Measurements from ENCODE around the gene CDC25B.
"Not testable (repeated sequence)": the region's sequence is repeated elsewhere in the genome, so short reads cannot be mapped to it uniquely, and the experiment has no call there.

CDC25B gene

GRCh38 chr20:3825526-3825925 lies 29.4 kb downstream of the CDC25B start:
- DNase-seq (ENCODE audit: low read depth, low spot score) = no peak

GRCh38 chr20:3826420-3826819 lies 30.3 kb downstream of the CDC25B start:
- DNase-seq (ENCODE audit: low read depth, low spot score) = no peak

DNA sequence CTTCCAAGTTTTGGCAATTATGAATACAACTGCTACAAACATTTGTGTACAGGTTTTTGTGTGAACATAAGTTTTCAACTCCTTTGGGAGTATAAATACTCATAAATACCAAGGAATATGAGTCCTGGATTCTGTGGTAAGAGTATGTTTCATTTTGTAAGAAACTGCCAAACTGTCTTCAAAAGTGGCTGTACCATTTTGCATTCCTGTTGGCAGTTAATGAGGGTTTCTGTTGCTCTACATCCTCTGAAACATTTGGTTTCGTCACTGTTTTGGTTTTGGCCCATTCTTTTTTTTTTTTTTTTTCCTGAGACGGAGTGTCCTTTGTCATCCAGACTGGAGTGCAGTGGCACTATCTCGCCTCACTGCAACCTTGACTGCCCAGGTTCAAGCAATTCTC lies 32.7 kb downstream of the CDC25B start:
- no peak for DNase-seq (ENCODE audit: low read depth, low spot score)

DNA sequence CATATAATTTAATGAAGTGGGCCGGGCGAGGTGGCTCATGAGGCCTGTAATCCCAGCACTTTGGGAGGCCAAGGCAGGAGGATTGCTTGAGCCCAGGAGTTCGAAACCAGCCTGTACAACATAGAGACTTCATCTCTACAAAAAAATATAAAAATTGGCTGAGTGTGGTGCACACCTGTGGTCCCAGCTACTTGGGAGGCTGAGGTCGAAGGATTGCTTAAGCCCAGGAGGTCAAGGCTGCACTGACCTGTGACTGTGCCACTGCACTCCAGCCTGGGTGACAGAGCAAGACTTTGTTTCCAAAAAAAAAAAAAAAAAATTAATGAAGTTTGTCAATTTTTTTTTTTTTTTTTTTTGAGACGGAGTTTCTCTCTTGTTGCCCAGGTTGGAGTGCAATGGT lies 33.8 kb downstream of the CDC25B start:
- not testable (repeated sequence) for DNase-seq (ENCODE audit: low read depth, low spot score)

- no peak for DNase-seq (ENCODE audit: low read depth, low spot score)
Measured at GRCh38 chr20:3836132-3836531, 40.0 kb downstream of the CDC25B start.

GRCh38 chr20:3839328-3839727 lies 43.2 kb downstream of the CDC25B start:
- DNase-seq (ENCODE audit: low read depth, low spot score) = no peak

- DNase-seq (ENCODE audit: low read depth, low spot score) = not testable (repeated sequence)
Measured at GRCh38 chr20:3840201-3840600, 44.1 kb downstream of the CDC25B start.

DNA sequence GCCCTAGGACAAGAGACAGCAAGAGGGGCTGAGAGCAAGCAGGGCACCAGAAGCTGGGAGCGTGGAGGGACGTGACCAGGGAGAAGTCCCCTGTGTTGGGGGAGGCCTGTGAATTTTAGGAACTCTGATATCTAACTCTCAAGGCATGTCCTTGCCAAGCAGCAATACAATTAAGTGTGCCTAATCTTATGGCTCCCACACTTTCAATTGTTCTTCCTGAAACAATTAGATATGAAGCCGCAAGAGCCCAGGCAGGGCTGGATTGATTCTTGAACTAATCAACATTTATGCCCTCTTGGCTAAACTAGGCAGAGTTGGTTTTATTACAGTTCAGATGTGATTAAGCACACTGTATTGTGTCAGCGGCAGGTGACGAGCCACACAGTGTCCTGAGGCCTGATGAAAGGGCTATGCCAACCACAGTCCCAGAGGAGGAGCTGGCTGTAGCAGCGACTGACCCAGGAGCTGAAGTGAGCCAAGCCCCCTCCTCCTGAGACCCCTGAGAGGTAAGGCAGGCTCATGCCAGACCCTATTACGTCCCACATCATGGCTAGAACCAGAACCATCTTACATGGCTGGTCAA lies 46.3 kb downstream of the CDC25B start:
- DNase-seq (ENCODE audit: low read depth, low spot score) = no peak

DNA sequence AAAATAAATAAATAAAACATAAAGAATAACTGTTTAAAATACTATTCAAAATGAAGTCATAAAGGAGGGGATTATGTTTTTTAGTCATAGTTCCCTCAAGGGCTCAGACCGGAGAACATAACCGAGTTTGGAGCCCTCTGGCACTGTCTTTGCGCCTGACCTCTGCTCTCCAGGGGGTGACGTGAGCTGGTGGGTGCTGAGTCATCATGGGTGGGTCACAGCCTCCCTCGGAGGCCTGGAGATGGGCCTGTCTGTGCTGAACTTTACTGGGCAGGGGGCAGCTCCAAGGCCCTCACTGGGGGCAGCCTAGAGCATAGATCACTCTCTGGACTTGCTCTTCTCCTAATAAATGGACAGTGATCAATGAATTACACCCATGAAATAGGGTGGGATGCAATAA lies 47.4 kb downstream of the CDC25B start:
- DNase-seq (ENCODE audit: low read depth, low spot score) = no peak

GRCh38 chr20:3843990-3844619 lies 48.0 kb downstream of the CDC25B start:
- not testable (repeated sequence) for DNase-seq (ENCODE audit: low read depth, low spot score)

DNA sequence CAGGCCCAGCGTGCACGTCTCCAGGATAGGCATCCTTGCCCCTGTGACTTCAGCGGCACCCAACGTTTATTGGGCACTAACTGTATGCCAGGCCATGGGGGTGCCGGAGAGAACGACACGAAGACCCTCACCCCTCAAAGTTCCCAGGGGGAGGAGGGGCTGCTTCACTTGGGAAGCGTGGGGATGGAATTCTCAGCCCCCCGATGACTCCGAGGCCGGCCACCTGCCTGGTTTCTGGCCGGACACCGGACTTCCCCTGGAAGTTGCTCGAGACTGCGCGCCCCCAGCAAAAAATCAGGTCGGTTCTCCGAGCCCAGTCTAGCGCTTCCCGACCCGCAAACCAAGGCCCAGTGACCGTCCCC lies 50.2 kb downstream of the CDC25B start:
- no peak for DNase-seq (ENCODE audit: low read depth, low spot score)

- DNase-seq (ENCODE audit: low read depth, low spot score) = no peak
Measured at GRCh38 chr20:3846740-3847428, 50.8 kb downstream of the CDC25B start, which contains the start of gene MAVS. TSS of gene MAVS (plus strand) at chr20:3846834. CDS start at chr20:3854625, 7,791 bp downstream.

- DNase-seq (ENCODE audit: low read depth, low spot score) = no peak
Measured at GRCh38 chr20:3847429-3847940, 51.4 kb downstream of the CDC25B start.

- DNase-seq (ENCODE audit: low read depth, low spot score) = no peak
Measured at GRCh38 chr20:3848565-3848964, 52.5 kb downstream of the CDC25B start.

DNA sequence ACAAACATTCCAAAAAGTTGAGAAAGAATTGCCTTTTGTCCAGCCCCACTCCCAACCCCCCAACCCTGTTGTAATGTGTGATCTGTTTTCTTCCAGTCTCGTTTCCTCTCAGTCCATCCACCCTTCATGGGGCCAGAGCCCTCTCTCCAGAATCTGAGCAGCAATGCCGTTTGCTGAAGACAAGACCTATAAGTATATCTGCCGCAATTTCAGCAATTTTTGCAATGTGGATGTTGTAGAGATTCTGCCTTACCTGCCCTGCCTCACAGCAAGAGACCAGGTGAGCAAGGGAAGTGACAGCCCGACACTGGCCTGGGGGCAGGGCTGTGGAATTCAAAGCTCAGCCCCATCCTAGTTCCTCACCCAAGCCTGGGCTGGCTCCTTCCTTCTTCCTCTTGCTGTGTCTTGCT lies 58.4 kb downstream of the CDC25B start:
- no peak for DNase-seq (ENCODE audit: low read depth, low spot score)
